B cell (primary cell): Measurements from ENCODE around the gene PRRC2A. TPM values are rescaled to one million over a fixed set of nuclear protein-coding genes. Genes with fewer than 3 reads are reported as not detected.

Experiments
- ATAC-seq: fragments of 200-7000 bp; cut with Tn5 transposase; one replicate; pipeline ENCODE4 v1.10.0; 2021; ENCODE audit warnings: low read depth, mild to moderate bottlenecking, moderate number of reproducible peaks, moderate library complexity
- CTCF ChIA-PET: fragments of 350-600 bp; sonication (Branson Sonifier 250); formaldehyde crosslinking; loops from one replicate; lab custom pipeline; 2021; ENCODE audit warnings: antibody characterized with exemption, inconsistent platforms; lab: Charles Lee
- POLR2A ChIA-PET: fragments of 350-600 bp; sonication (Branson Sonifier 250); formaldehyde crosslinking; loops from one replicate; lab custom pipeline; 2021; ENCODE audit warnings: antibody characterized with exemption; lab: Charles Lee
- DNase-seq: peaks from one replicate; pipeline ENCODE4 v3.0.0; 2013
- H2AFZ ChIP-seq: 2 replicates; pipeline ENCODE4 v1.6.1; 2012; ENCODE audit warnings: mild to moderate bottlenecking, low read depth, low read length; ENCODE audit not compliant: insufficient read depth, poor library complexity, severe bottlenecking
- H3K27ac ChIP-seq, 2 donors: 1 replicate in 1 of 2; 2 replicates in 1 of 2; pipeline ENCODE4 v1.5.1; 2012 to 2013; ENCODE audit warnings: low read length in 2 of 2, mild to moderate bottlenecking in 2 of 2, moderate library complexity in 1 of 2
- H3K27me3 ChIP-seq, 4 experiments: fragments of 200-600 bp in 1 of 4; sonication (generic) in 1 of 4; replicated peaks in 1 of 4; 1 replicate in 2 of 4; 2 replicates in 2 of 4; pipeline versions ENCODE4 v1.6.1 to v1.7.0; 2013 to 2016; ENCODE audit warnings: low read length in 3 of 4, mild to moderate bottlenecking in 2 of 4, mixed read lengths in 1 of 4, moderate library complexity in 1 of 4; ENCODE audit not compliant: insufficient read depth in 4 of 4, control insufficient read depth in 3 of 4; ENCODE audit errors: control extremely low read depth in 1 of 4
- H3K36me3 ChIP-seq, 2 experiments: replicated peaks in 1 of 2; 1 replicate in 1 of 2; 2 replicates in 1 of 2; pipeline versions ENCODE4 v1.6.1 to v1.7.1; 2013; ENCODE audit warnings: low read length in 1 of 2; ENCODE audit not compliant: insufficient read depth in 2 of 2, control insufficient read depth in 1 of 2; ENCODE audit errors: control extremely low read depth in 1 of 2, extremely low read depth in 1 of 2
- H3K4me1 ChIP-seq, 2 donors: fragments of 200-600 bp in 1 of 2; sonication (generic) in 1 of 2; 1 replicate in 1 of 2; 2 replicates in 1 of 2; pipeline versions ENCODE4 v1.5.1 to v1.6.1; 2013 to 2017; ENCODE audit warnings: low read length in 2 of 2; ENCODE audit not compliant: control insufficient read depth in 2 of 2, insufficient read depth in 2 of 2
- H3K4me2 ChIP-seq: replicated peaks from 2 replicates; pipeline ENCODE3; 2012; ENCODE audit warnings: mild to moderate bottlenecking, low read depth, low read length; ENCODE audit not compliant: poor library complexity, severe bottlenecking
- H3K4me3 ChIP-seq, 5 experiments: fragments of 200-600 bp in 1 of 5; sonication (generic) in 1 of 5; 1 replicate in 3 of 5; 2 replicates in 2 of 5; pipeline versions ENCODE4 v1.5.1 to v1.7.0; 2011 to 2016; ENCODE audit warnings: low read length in 4 of 5, mild to moderate bottlenecking in 4 of 5, low read depth in 2 of 5, control low read depth in 1 of 5, moderate library complexity in 1 of 5; ENCODE audit not compliant: insufficient read depth in 1 of 5; ENCODE audit errors: control extremely low read depth in 1 of 5, extremely low read depth in 1 of 5
- H3K79me2 ChIP-seq: fragments of 200-600 bp; sonication (generic); one replicate; pipeline ENCODE4 v1.6.0; 2016; ENCODE audit warnings: low read length; ENCODE audit not compliant: control insufficient read depth, insufficient read depth
- H3K9ac ChIP-seq: fragments of 200-600 bp; sonication (generic); 2 replicates; pipeline ENCODE4 v1.6.1; 2017; ENCODE audit warnings: mild to moderate bottlenecking, low read length, moderate library complexity
- H3K9me3 ChIP-seq, 3 donors: one replicate each; pipeline versions ENCODE4 v1.6.1 to v1.7.1; 2013; ENCODE audit warnings: low read length in 2 of 3; ENCODE audit not compliant: control insufficient read depth in 2 of 3, insufficient read depth in 1 of 3; ENCODE audit errors: control extremely low read depth in 1 of 3
- H4K20me1 ChIP-seq: 2 replicates; pipeline ENCODE4 v1.6.0; 2012; ENCODE audit warnings: mild to moderate bottlenecking, low read length; ENCODE audit not compliant: insufficient read depth, control insufficient read depth, poor library complexity, severe bottlenecking
- H3K27ac Mint-ChIP-seq: one replicate; pipeline ENCODE4 v1.8.0; 2021; ENCODE audit warnings: mixed read lengths
- H3K27me3 Mint-ChIP-seq: one replicate; pipeline ENCODE4 v1.8.0; 2021; ENCODE audit warnings: mixed read lengths
- H3K4me1 Mint-ChIP-seq: one replicate; pipeline ENCODE4 v1.8.0; 2021; ENCODE audit warnings: mixed read lengths
- H3K4me3 Mint-ChIP-seq: one replicate; pipeline ENCODE4 v1.8.0; 2021; ENCODE audit warnings: mixed read lengths
- H3K9me3 Mint-ChIP-seq: one replicate; pipeline ENCODE4 v1.8.0; 2022; ENCODE audit warnings: mixed read lengths; ENCODE audit not compliant: insufficient read depth
- CTCF ChIP-seq: fragments of 200-600 bp; IDR thresholded peaks from one replicate; pipeline ENCODE4 v1.8.0; 2022; ENCODE audit warnings: antibody characterized with exemption, mild to moderate bottlenecking
- EZH2 ChIP-seq: IDR thresholded peaks from 2 replicates; pipeline ENCODE4 v1.6.1; 2012; ENCODE audit warnings: borderline replicate concordance, low read depth, mild to moderate bottlenecking, moderate library complexity, low read length; ENCODE audit not compliant: insufficient read depth, poor library complexity, severe bottlenecking
- WGBS: methylation state at CpG from one replicate; pipeline ENCODE4 v1.1.5; 2013; ENCODE audit warnings: missing lambda C conversion rate; ENCODE audit not compliant: insufficient coverage; 5-methylcytosine and 5-hydroxymethylcytosine counted together
- intact Hi-C: fragments of 100-400 bp; cut with micrococcal nuclease; formaldehyde crosslinking; loops from one replicate; pipeline ENCODE4 v1.10.0; 2022
- polyA plus RNA-seq: library from polyadenylated mRNA; depleted of rRNA; stranded (reverse); fragments of >200 nt; gene quantifications from 2 replicates; pipeline ENCODE4 v1.2.3, GENCODE V29; 2012
- total RNA-seq, 2 donors: library from RNA; stranded (reverse); fragments of 120-200 nt in 1 of 2; gene quantifications; 1 replicate in 1 of 2; 2 replicates in 1 of 2; pipeline versions ENCODE4 v1.2.3 to v1.2.4, GENCODE V29; 2013 to 2022

Gene PRRC2A
- total and polyA plus RNA-seq, 2 donors (not counting 1 experiment from before 2014, with no cell fraction given), result 153 to 265 TPM

DNA sequence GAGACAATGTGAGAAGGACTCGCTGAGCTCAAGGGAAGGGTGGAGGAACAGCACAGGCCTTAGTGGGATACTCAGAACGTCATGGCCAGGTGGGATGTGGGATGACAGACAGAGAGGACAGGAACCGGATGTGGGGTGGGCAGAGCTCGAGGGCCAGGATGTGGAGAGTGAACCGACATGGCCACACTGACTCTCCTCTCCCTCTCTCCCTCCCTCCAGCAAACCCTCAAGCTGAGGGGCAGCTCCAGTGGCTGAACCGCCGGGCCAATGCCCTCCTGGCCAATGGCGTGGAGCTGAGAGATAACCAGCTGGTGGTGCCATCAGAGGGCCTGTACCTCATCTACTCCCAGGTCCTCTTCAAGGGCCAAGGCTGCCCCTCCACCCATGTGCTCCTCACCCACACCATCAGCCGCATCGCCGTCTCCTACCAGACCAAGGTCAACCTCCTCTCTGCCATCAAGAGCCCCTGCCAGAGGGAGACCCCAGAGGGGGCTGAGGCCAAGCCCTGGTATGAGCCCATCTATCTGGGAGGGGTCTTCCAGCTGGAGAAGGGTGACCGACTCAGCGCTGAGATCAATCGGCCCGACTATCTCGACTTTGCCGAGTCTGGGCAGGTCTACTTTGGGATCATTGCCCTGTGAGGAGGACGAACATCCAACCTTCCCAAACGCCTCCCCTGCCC, 43.5 kb upstream of the PRRC2A start:
- peaks cover 2 to 43% of the 10 kb centered on the region in 2 experiments for H3K36me3 ChIP-seq
- no peaks in the 10 kb centered on the region for H3K27me3 ChIP-seq
- peak overlapping the region; percentile 93 for H3K27ac Mint-ChIP-seq
- ATAC-seq, result no peak
- no peaks in the 10 kb centered on the region for H3K9me3 Mint-ChIP-seq
- 75% methylated on average over 15 of the region's 19 CpGs for WGBS
- peak overlapping the region; percentile 88 for H3K4me2 ChIP-seq
- CTCF ChIA-PET, result interaction anchor here (0.7 to 35.3 kb wide), 7 partner anchors 8 to 353 kb away, joined by 3 to 2241 read pairs (median 8); partner anchors contain the start of genes ATP6V1G2, LST1, LTA and NCR3
- no peak overlapping the region for H2AFZ ChIP-seq
- H3K79me2 ChIP-seq, result peaks cover 93% of the 10 kb centered on the region
- peaks cover 33% of the 10 kb centered on the region for H4K20me1 ChIP-seq
- no peaks in the 10 kb centered on the region for H3K9me3 ChIP-seq
- no peak for TF ChIP-seq EZH2
- POLR2A ChIA-PET, result interaction anchor here (0.5 to 42.6 kb wide), 8 partner anchors 8 to 1049 kb away, joined by 3 to 1450 read pairs (median 8); partner anchors contain the start of genes ATP6V1G2, LST1, LTA and LTB
- H3K27ac ChIP-seq, result peak overlapping the region; percentile 77 to 89
- H3K9ac ChIP-seq, result peak overlapping the region; percentile 74
- intact Hi-C loops, result loop anchor here (1.0 kb wide), 1 partner anchor 9 kb away; no protein-coding TSS in a partner anchor
- peaks cover 85% of the 10 kb centered on the region for H3K4me1 Mint-ChIP-seq
- H3K4me3 Mint-ChIP-seq, result peak overlapping the region; percentile 89
- peaks cover 66 to 86% of the 10 kb centered on the region in 2 donors for H3K4me1 ChIP-seq
- H3K27me3 Mint-ChIP-seq, result no peaks in the 10 kb centered on the region
- DNase-seq, result peak; percentile 38
- peak overlapping the region; percentile 74 to 87 (median 77) for H3K4me3 ChIP-seq

- Histone ChIP-seq H3K79me2 (peaks cover 93% of the 10 kb centered on the region), H3K4me2 (peak overlapping the region; percentile 88), H4K20me1 (peaks cover 33% of the 10 kb centered on the region), H3K9me3 (no peaks in the 10 kb centered on the region), H2AFZ (no peak overlapping the region), H3K4me1 (peaks cover 66 to 83% of the 10 kb centered on the region in 2 donors), H3K9ac (peak overlapping the region; percentile 74), H3K36me3 (peaks cover 2 to 43% of the 10 kb centered on the region in 2 experiments), H3K27ac (peak overlapping the region; percentile 7 to 89), H3K4me3 (peak overlapping the region in 2 of 5 experiments; percentile 74 to 85), H3K27me3 (no peaks in the 10 kb centered on the region)
- DNase-seq, result no peak
- 88% methylated on average over 1 of the region's 3 CpGs for WGBS
- ChIA-PET CTCF (interaction anchor here (1.1 to 35.3 kb wide), 4 partner anchors 18 to 253 kb away, joined by 3 to 2241 read pairs (median 559); partner anchors contain the start of genes ATP6V1G2, LST1, LTA and NCR3), POLR2A (interaction anchor here (0.5 to 42.6 kb wide), 6 partner anchors 7 to 1050 kb away, joined by 3 to 1450 read pairs (median 10); partner anchors contain the start of genes ATP6V1G2, LST1, LTA and LTB)
- Mint-ChIP-seq H3K9me3 (no peaks in the 10 kb centered on the region), H3K27ac (peak overlapping the region; percentile 93), H3K4me1 (peaks cover 85% of the 10 kb centered on the region), H3K4me3 (peak overlapping the region; percentile 89), H3K27me3 (no peaks in the 10 kb centered on the region)
- intact Hi-C loops, result no loop called here
- no peak for ATAC-seq
- TF ChIP-seq CTCF, result no peak
- TF ChIP-seq EZH2, result no peak
These were observed 42.9 kb upstream of the PRRC2A start for GRCh38 chr6:31577579-31577966.
